Right atrium auricular region (tissue), 2 donors: ENCODE results near the gene VPS50. TPM values are rescaled to one million over a fixed set of nuclear protein-coding genes. Genes with fewer than 3 reads are reported as not detected.

Experiments
- DNase-seq: peaks from one replicate; pipeline ENCODE4 v3.0.0-alpha.2; 2019; ENCODE audit warnings: low spot score
- H3K27ac ChIP-seq, 2 donors: fragments of 200-600 bp; sonication (generic); 1 replicate in 1 of 2; 2 replicates in 1 of 2; pipeline ENCODE4 v1.5.1; 2016 to 2019
- H3K27me3 ChIP-seq, 2 donors: fragments of 200-600 bp; sonication (generic); one replicate each; pipeline versions ENCODE4 v1.5.1 to v1.6.0; 2017 to 2019
- H3K36me3 ChIP-seq: fragments of 200-600 bp; sonication (generic); one replicate; pipeline ENCODE4 v1.5.1; 2016
- H3K4me1 ChIP-seq, 2 donors: fragments of 200-600 bp; sonication (generic); one replicate each; pipeline versions ENCODE4 v1.5.1 to v1.6.0; 2017 to 2019
- H3K4me3 ChIP-seq, 2 donors: fragments of 200-600 bp; sonication (generic); 1 replicate in 1 of 2; 2 replicates in 1 of 2; pipeline ENCODE4 v1.5.1; 2017 to 2019; ENCODE audit warnings: mild to moderate bottlenecking in 1 of 2, moderate library complexity in 1 of 2
- H3K9me3 ChIP-seq, 2 donors: fragments of 200-600 bp; sonication (generic); one replicate each; pipeline ENCODE4 v1.5.1; 2019
- CTCF ChIP-seq, 2 donors: fragments of 200-600 bp; sonication (generic); IDR thresholded peaks; one replicate each; pipeline ENCODE4 v1.5.1; 2019; ENCODE audit warnings: antibody characterized with exemption in 2 of 2
- total RNA-seq, 2 donors: library from RNA; depleted of rRNA; stranded (reverse); fragments of >200 nt; gene quantifications; one replicate each; pipeline ENCODE4 v1.1.0, GENCODE V29; 2016

Gene VPS50
- total RNA-seq, 2 donors from 2014 or later = 8.8 to 22.7 TPM

DNA sequence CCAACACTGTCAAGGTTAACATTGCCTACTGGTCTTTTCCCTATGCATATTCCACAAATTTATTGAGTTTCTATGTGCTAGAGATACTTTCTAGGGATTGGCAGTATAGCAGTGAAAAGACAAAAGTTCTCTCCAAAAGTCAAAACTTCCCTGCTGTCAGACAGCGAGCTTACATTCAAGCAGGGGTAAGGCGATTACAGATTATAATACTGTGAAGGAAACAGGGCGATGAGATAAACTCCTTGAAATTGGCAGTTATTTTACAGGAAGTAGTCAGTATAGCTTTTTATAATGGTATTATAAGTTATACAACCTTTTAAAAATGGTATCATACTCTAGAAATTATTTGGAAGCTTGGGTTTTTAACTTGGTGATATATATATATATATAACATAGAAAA is 9.9 kb downstream of the VPS50 start:
- DNase-seq = no peak
- H3K27me3 ChIP-seq = no peaks in the 10 kb centered on the region
- no peak for TF ChIP-seq CTCF (IDR thresholded peaks at IDR 0.05)
- no peaks in the 10 kb centered on the region for H3K4me1 ChIP-seq
- no peaks in the 10 kb centered on the region for H3K36me3 ChIP-seq
- H3K27ac ChIP-seq = no peak overlapping the region
- no peaks in the 10 kb centered on the region for H3K9me3 ChIP-seq
- no peak overlapping the region for H3K4me3 ChIP-seq

DNA sequence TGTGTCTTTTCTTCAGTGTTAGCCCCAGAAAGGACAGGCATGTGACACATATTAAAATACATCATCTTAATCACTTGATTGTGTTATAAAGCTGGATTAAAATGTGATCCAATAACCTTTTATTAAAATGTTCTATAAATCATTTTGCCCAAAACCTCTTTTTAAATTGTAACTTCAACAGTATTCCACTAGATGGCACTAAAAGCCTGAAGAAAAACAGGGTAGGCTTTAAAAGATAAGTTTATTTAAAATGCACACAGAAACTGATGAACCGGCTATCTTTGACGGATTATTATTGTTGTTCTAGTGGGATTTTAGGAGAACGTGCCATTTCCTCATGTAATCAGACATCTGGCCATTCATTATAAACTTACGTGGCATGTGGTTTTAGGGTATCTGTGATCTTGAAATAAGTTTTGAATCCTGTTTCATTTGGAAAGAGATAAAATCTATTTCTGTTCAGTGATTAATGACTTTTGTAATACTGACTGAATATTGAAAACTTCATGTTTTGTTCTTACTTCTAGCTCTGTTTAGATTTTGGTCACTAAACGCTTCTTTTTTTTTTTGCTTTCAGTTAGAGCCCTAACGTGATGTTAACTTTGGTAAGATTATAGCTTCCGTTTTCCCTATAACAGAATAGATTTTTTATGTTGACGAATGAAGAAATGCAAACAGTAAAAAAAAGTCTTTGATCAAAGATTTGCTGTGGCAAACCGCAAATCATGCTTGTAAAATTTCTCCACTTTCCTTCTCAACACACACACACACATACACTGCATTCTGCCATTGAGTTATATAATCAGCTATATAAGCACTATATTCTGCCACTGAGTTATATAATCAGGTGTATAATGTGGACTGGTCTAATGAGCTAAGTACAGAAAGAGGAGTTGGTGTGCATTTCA is 13.6 kb downstream of the VPS50 start:
- TF ChIP-seq CTCF (IDR thresholded peaks at IDR 0.05) = peak; percentile 35 to 69
- no peaks in the 10 kb centered on the region for H3K27me3 ChIP-seq
- no peak overlapping the region for H3K27ac ChIP-seq
- no peaks in the 10 kb centered on the region for H3K36me3 ChIP-seq
- DNase-seq = no peak
- no peak overlapping the region for H3K4me3 ChIP-seq
- H3K9me3 ChIP-seq = no peaks in the 10 kb centered on the region
- no peaks in the 10 kb centered on the region for H3K4me1 ChIP-seq

GRCh38 chr7:93249491-93250148 is 17.5 kb downstream of the VPS50 start:
- Histone ChIP-seq H3K4me1 (no peaks in the 10 kb centered on the region), H3K27me3 (no peaks in the 10 kb centered on the region), H3K36me3 (no peaks in the 10 kb centered on the region), H3K4me3 (no peak overlapping the region), H3K27ac (no peak overlapping the region), H3K9me3 (no peaks in the 10 kb centered on the region)
- no peak for DNase-seq
- TF ChIP-seq CTCF (IDR thresholded peaks at IDR 0.05) = no peak

GRCh38 chr7:93258661-93259060 is 26.5 kb downstream of the VPS50 start:
- no peaks in the 10 kb centered on the region for H3K36me3 ChIP-seq
- H3K9me3 ChIP-seq = no peaks in the 10 kb centered on the region
- H3K4me1 ChIP-seq = no peaks in the 10 kb centered on the region
- no peak for DNase-seq
- no peak overlapping the region for H3K27ac ChIP-seq
- TF ChIP-seq CTCF (IDR thresholded peaks at IDR 0.05) = no peak
- no peak overlapping the region for H3K4me3 ChIP-seq
- H3K27me3 ChIP-seq = no peaks in the 10 kb centered on the region

- no peak for DNase-seq
- Histone ChIP-seq H3K4me3 (no peak overlapping the region), H3K4me1 (no peaks in the 10 kb centered on the region), H3K27ac (no peak overlapping the region), H3K27me3 (no peaks in the 10 kb centered on the region), H3K9me3 (no peaks in the 10 kb centered on the region), H3K36me3 (no peaks in the 10 kb centered on the region)
- TF ChIP-seq CTCF (IDR thresholded peaks at IDR 0.05) = no peak
These were observed 30.4 kb downstream of the VPS50 start for GRCh38 chr7:93262535-93262934.
